Measurements from ENCODE around the gene BAIAP2.

Gene BAIAP2

DNA sequence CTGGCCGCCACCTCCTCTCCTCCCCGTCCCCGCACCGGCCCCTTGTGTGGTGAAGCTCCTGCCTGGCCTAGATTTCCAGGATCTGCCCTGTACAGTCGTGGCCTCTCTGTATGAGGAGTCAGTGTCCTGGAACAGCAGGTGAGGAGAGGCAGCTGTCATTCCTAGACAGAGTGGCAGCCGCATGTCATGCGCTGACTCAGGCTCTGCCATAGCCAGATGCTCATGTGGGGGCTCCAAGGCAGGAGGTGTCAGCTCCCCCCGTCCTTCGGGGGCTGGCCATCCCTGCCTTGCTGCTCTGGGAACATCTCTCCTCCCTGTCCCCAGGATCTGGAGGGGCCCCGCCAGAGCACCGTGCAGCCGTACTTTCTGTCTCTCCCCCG is 60.4 kb downstream of the BAIAP2 start:
- H3K27ac ChIP-seq, result 0 out of 2 replicates have a peak overlapping the region, but pooled peaks have one; percentile 4
- TF ChIP-seq, protein P1, sequence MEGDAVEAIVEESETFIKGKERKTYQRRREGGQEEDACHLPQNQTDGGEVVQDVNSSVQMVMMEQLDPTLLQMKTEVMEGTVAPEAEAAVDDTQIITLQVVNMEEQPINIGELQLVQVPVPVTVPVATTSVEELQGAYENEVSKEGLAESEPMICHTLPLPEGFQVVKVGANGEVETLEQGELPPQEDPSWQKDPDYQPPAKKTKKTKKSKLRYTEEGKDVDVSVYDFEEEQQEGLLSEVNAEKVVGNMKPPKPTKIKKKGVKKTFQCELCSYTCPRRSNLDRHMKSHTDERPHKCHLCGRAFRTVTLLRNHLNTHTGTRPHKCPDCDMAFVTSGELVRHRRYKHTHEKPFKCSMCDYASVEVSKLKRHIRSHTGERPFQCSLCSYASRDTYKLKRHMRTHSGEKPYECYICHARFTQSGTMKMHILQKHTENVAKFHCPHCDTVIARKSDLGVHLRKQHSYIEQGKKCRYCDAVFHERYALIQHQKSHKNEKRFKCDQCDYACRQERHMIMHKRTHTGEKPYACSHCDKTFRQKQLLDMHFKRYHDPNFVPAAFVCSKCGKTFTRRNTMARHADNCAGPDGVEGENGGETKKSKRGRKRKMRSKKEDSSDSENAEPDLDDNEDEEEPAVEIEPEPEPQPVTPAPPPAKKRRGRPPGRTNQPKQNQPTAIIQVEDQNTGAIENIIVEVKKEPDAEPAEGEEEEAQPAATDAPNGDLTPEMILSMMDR (conservative IDR thresholded peaks at IDR 0.05), result no peak

DNA sequence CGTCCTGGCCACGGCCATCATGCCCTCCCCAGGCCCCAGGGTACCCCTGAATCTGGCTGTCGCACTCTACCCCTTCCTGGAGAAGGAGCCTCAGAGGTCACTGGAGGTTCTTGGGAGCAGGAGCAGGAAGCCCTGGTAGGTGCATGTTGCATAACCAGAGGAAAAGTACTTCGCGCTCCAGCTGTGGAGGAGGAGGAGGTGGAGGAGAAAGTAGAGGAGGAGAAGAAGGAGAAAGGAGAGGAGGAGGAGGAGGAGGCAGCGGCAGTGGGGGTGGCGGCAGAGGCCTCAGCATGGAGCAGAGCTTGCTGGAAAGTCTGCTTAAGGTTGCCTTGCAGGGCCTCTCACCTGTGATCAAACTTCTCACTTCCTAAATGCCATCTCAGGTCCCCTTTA is 61.8 kb downstream of the BAIAP2 start:
- peak overlapping the region; percentile 29 for H3K27ac ChIP-seq
- TF ChIP-seq, protein P1 (conservative IDR thresholded peaks at IDR 0.05), result no peak

DNA sequence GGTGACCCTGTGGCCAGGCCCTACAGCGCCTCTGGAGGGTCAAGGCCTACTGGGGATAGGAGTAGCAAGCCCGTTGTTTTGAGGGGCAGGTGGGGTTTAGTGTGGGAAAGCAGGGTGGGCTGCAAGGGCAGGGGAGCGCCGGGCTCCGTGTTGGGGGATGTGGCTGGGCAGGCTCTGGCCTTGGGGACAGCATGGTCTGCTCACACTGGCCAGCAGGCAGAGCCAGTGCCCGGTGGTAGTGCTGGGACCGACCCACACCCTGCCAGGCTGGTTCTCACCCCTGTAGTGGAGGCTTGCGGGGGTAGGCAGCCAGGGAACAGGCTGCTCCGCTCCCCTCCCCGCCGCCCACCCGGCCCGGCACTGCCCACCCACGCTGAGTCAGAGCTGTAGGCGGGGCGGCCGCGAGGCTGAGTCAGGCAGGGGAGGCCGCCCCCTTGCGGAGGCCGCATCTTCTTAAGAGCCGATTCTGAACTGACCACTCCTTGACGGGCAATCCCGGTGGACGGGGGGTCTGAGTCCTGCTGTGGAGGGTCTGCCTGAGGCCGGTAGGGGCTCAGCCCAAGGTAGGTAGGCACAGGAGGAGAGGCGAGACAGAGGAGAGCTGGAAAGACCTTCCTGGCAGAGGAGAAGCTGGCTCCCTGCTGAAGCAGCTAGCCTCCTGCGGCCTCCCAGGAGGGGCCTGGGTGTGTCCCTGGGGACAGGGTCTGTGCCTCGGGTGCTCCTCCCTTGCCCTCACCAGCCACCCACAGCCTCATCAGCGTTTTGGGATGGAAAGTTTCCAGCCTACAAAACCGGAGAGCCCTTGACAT is 62.4 kb downstream of the BAIAP2 start:
- TF ChIP-seq, protein P1 (conservative IDR thresholded peaks at IDR 0.05), result no peak
- peak overlapping the region; percentile 29 for H3K27ac ChIP-seq

DNA sequence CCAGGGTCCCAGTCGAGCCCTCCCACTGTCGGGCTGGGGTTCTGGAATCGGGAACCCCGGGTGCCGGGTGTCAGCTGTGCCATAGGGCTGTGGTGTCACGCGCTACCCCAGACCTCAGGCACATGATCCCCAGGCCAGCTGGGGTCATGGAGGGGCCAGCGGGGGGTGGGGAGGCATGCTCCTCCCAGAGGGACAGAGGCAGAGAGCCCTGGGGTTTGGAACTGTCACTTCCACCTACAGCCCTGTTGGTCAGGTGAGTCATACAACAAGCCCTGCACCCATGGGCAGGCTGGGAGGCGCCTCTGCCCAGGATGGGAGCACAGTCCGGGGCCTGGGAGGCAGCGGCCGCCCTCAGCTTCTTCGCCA is 63.0 kb downstream of the BAIAP2 start:
- peak overlapping the region; percentile 29 for H3K27ac ChIP-seq

DNA sequence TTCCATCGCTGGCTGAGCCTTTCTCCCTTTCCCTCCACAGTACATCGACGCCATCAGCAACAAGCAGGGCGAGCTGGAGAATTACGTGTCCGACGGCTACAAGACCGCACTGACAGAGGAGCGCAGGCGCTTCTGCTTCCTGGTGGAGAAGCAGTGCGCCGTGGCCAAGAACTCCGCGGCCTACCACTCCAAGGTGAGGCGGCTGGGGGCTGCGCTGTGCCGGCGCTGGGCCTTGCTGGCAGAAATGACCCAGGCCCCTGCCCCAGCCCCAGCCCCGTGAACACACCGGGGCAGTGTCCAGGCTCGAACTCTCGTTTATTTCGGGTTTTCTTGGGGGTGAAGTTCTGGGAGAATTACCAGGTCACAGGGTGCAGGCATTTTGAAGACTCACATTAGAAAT is 64.9 kb downstream of the BAIAP2 start:
- H3K27ac ChIP-seq, result 0 out of 2 replicates have a peak overlapping the region, but pooled peaks have one; percentile 36
- TF ChIP-seq, protein P1 (conservative IDR thresholded peaks at IDR 0.05), result no peak

More for the DNA sequence above, 63.0 kb downstream of the BAIAP2 start:
- TF ChIP-seq, protein P1 (conservative IDR thresholded peaks at IDR 0.05), result no peak

DNA sequence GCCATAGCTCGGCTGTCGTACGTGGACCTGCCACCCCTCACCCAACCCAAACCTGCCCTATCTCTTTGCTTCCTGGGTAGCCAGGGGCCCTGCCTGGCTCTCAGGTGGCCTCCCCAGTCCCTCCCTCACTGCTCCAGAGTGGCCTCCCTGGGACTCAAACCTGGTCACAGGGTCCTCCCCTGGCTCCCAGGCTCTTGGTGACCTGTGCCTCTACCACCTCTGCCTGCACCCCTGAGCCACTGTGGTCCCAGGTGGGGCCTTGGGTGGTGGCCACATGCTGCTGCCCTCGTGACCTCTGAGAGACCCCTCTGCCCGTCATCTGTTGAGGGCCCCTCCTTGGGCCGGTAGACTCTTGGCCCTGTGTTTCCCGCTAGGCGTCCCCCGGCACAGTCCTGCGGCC is 65.7 kb downstream of the BAIAP2 start:
- peak overlapping the region; percentile 36; the same call in 1 of the 2 replicates for H3K27ac ChIP-seq
- TF ChIP-seq, protein P1 (conservative IDR thresholded peaks at IDR 0.05), result no peak

DNA sequence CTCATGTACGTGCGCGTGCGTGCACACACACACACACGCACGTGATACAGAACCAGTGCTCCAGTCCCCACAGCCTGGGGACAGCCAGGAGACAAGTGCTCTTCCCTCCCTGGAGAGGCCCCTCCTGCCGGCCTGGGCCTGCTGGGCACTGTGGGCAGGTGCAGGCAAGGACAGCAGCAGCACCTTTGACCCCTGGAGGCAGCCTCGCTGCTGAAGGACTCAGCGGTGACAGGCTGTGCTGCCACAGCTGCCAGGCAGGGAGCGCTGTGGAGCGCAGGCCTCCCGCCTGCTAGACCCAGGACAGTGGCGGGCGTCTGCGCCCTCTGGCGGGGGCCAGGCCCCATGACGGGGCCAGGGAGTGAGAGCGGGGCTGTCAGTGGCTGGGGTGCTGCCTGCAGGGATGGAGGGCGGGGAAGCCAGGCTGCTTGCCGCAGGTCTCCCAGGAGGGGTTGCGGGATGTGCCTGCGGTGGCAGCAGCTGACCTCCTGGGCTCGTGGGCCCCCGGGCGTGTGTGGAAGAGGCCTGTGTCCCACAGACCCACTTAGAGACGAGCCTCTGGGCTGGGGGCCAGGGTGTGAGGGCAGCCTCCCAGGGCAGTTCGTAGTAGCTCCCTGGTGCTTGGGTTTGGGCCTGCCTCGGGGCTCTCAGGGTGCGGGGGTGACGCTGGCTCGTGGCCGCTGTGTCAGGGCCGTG is 66.8 kb downstream of the BAIAP2 start:
- H3K27ac ChIP-seq, result peak overlapping the region; percentile 36; the same call in 1 of the 2 replicates
- TF ChIP-seq, protein P1 (conservative IDR thresholded peaks at IDR 0.05), result peak; percentile 99
